Psoas muscle (tissue), 8 donors: ENCODE results near the gene RNU7-1. TPM values are rescaled to one million over a fixed set of nuclear protein-coding genes. Genes with fewer than 3 reads are reported as not detected.
A peak's percentile ranks its signal among the peaks of the same experiment; 100 is the strongest.
"Not testable (repeated sequence)": the region's sequence is repeated elsewhere in the genome, so short reads cannot be mapped to it uniquely, and the experiment has no call there.

Source experiments
- ATAC-seq, 4 donors: fragments of 200-7000 bp; cut with Tn5 transposase; one replicate each; pipeline ENCODE4 v1.9.1; 2020; ENCODE audit warnings: moderate library complexity in 3 of 4, mild to moderate bottlenecking in 2 of 4
- DNase-seq, 2 donors: peaks; one replicate each; pipeline ENCODE4 v3.0.0-alpha.2; 2020
- H3K27ac ChIP-seq: fragments of 200-600 bp; one replicate; pipeline ENCODE4 v1.8.0; 2022
- H3K27me3 ChIP-seq, 3 donors: fragments of 200-600 bp in 1 of 3; one replicate each; pipeline versions ENCODE4 v1.6.1 to v1.8.0; 2013 to 2022; ENCODE audit warnings: low read length in 2 of 3, mild to moderate bottlenecking in 2 of 3, moderate library complexity in 1 of 3; ENCODE audit not compliant: insufficient read depth in 3 of 3
- H3K36me3 ChIP-seq, 2 donors: fragments of 200-600 bp in 1 of 2; one replicate each; pipeline versions ENCODE4 v1.6.1 to v1.8.0; 2013 to 2022; ENCODE audit warnings: low read depth in 1 of 2, mild to moderate bottlenecking in 1 of 2, moderate library complexity in 1 of 2; ENCODE audit not compliant: insufficient read depth in 1 of 2
- H3K4me1 ChIP-seq: fragments of 200-600 bp; one replicate; pipeline ENCODE4 v1.8.0; 2022
- H3K4me3 ChIP-seq: fragments of 200-600 bp; one replicate; pipeline ENCODE4 v1.8.0; 2022; ENCODE audit warnings: mild to moderate bottlenecking
- H3K9me3 ChIP-seq: fragments of 200-600 bp; one replicate; pipeline ENCODE4 v1.8.0; 2022
- WGBS, 3 donors: extraction: QIAGEN DNeasy Blood & Tissue Kit; methylation state at CpG; one replicate each; pipeline versions ENCODE4 v1.1.6 to v1.1.7; 2013; 5-methylcytosine and 5-hydroxymethylcytosine counted together
- intact Hi-C, 2 donors: fragments of 100-400 bp; cut with DNase I; formaldehyde crosslinking; loops; one replicate each; pipeline versions ENCODE4 v1.11.0 to v1.14.2; 2022
- polyA plus RNA-seq, 3 donors: library from polyadenylated mRNA; stranded (reverse); fragments of 200-250 nt; gene quantifications; one replicate each; pipeline ENCODE4 v1.2.3, GENCODE V29; 2013
- total RNA-seq, 4 donors: library from RNA; stranded (reverse); fragmentation: NEBNext Ultra II Directional in 2 of 4; extraction: Animal tissue kit (Norgen Biotek cat#: 25700) in 2 of 4; gene quantifications; one replicate each; pipeline versions ENCODE4 v1.2.1 to v1.2.4, GENCODE V29; 2021 to 2023
- TF ChIP-seq, protein P1 (sequence below): fragments of 200-600 bp; IDR thresholded peaks from one replicate; pipeline ENCODE4 v1.8.0; 2022; ENCODE audit warnings: antibody characterized with exemption
- donor health status: healthy with polysubstance abuse.
- donor health status: DM: no; HTN: no; CAD: no; lungs with moderate emphysema.
- donor health status: Bipolar disorder and iron deficiency.
- donor health status: healthy.
- donor health status: DM: yes; HTN: yes; CAD: no.
- donor health status: DM: no; HTN: no; CAD: no.
- donor health status: DM: no; HTN: no; CAD: no.
- donor health status: DM: yes; HTN: yes; CAD: no.

RNU7-1 gene
- total and polyA plus RNA-seq, 7 donors = not detected

DNA sequence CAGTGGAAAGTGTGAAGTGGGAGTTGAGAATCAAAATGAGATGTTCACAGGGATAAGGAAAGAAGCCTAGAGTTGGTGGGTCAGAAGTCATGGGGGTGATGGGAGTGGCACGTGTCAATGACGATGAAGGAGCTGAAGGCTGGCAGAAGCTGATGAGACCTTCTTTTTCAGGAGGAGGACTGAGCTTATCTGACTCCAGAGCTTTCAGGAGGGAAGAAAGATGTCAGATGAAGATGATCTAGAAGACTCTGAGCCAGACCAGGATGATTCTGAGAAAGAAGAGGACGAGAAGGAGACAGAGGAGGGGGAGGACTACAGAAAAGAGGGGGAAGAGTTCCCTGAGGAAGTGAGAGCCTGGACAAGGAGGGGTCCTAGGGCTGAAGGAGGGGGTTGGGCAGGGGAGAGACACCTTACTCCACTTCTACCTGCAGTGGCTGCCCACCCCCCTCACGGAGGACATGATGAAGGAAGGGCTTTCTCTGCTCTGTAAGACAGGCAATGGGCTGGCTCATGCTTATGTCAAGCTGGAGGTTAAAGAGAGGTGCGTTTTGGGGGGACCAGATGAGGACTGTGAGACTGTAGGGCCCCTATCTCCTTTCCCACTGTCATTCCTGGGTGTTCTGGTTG lies 38.1 kb upstream of the RNU7-1 start:
- Histone ChIP-seq H3K4me1 (peaks cover 5% of the 10 kb centered on the region), H3K36me3 (peaks cover 0 to 22% of the 10 kb centered on the region in 2 donors), H3K4me3 (peak overlapping the region; percentile 91), H3K27ac (no peak overlapping the region), H3K27me3 (no peaks in the 10 kb centered on the region), H3K9me3 (no peaks in the 10 kb centered on the region)
- WGBS, 3 donors = 59 to 72% (median 61%) methylated on average over 5 of the region's 5 CpGs
- no peak for DNase-seq
- intact Hi-C loops = no loop called here
- no peak for ATAC-seq
- TF ChIP-seq, protein P1, sequence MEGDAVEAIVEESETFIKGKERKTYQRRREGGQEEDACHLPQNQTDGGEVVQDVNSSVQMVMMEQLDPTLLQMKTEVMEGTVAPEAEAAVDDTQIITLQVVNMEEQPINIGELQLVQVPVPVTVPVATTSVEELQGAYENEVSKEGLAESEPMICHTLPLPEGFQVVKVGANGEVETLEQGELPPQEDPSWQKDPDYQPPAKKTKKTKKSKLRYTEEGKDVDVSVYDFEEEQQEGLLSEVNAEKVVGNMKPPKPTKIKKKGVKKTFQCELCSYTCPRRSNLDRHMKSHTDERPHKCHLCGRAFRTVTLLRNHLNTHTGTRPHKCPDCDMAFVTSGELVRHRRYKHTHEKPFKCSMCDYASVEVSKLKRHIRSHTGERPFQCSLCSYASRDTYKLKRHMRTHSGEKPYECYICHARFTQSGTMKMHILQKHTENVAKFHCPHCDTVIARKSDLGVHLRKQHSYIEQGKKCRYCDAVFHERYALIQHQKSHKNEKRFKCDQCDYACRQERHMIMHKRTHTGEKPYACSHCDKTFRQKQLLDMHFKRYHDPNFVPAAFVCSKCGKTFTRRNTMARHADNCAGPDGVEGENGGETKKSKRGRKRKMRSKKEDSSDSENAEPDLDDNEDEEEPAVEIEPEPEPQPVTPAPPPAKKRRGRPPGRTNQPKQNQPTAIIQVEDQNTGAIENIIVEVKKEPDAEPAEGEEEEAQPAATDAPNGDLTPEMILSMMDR = no peak

DNA sequence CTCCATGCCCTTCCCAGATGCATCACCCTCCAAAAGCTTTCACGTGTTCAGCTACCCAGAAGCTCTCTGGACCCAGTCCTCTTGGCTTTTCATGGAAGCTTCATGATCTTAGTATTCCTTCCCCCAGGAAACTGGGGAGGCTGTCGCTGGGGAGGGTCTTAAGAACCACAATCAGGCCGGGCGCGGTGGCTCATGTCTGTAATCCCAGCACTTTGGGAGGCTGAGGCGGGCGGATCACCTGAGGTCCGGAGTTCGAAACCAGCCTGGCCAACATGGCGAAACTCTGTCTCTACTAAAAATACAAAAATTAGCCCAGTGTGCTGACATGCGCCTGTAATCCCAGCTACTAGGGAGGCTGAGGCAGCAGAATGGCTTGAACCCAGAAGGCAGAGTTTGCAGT lies 35.5 kb upstream of the RNU7-1 start:
- H3K27me3 ChIP-seq, intact Hi-C loops, ATAC-seq, H3K4me1 ChIP-seq, H3K27ac ChIP-seq, DNase-seq, H3K4me3 ChIP-seq, H3K9me3 ChIP-seq: not testable (repeated sequence)
- peaks cover 0 to 22% of the 10 kb centered on the region in 2 donors for H3K36me3 ChIP-seq
- WGBS, 3 donors = 92 to 95% (median 93%) methylated on average over 11 of the region's 11 CpGs

DNA sequence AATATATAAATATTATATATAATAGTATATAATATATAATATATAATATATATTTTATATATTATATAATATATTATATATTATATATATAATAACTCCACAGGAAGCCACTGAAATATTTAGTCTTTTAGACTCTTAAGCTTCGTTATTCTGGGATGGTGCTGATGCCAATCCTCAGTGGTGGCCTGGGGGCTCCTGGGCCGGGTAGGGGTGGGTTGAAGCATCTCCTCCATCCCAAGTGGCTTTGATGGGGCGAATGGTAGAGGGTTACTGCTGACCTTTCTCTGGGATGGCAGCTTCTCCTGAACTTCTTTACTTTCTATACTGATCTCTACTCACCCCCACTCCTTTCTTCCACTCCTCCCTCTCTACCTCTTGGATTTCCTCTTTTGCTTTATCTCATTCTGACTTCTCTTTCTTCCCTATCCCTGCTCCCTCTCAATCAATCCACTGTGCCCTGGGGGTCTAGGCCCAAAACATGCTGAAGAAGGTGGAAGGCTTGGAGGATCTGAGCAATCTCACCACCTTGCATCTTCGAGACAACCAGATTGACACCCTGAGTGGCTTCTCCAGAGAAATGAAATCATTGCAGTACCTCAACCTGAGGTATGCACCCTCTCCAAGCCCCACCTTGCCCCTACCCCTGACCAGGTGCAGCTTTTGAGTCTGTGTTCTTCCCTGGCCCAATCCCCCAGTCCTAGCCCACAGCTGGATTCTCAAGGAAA lies 34.0 kb upstream of the RNU7-1 start:
- Histone ChIP-seq H3K4me1 (no peaks in the 10 kb centered on the region), H3K9me3 (no peaks in the 10 kb centered on the region), H3K27me3 (peaks cover 0 to 13% (median under 1%) of the 10 kb centered on the region in 3 donors), H3K4me3 (no peak overlapping the region), H3K36me3 (peaks cover 0 to 22% of the 10 kb centered on the region in 2 donors), H3K27ac (no peak overlapping the region)
- no peak for ATAC-seq
- DNase-seq = no peak
- TF ChIP-seq, protein P1 = no peak
- WGBS, 3 donors = 72 to 93% (median 81%) methylated on average over 4 of the region's 4 CpGs
- intact Hi-C loops = no loop called here

DNA sequence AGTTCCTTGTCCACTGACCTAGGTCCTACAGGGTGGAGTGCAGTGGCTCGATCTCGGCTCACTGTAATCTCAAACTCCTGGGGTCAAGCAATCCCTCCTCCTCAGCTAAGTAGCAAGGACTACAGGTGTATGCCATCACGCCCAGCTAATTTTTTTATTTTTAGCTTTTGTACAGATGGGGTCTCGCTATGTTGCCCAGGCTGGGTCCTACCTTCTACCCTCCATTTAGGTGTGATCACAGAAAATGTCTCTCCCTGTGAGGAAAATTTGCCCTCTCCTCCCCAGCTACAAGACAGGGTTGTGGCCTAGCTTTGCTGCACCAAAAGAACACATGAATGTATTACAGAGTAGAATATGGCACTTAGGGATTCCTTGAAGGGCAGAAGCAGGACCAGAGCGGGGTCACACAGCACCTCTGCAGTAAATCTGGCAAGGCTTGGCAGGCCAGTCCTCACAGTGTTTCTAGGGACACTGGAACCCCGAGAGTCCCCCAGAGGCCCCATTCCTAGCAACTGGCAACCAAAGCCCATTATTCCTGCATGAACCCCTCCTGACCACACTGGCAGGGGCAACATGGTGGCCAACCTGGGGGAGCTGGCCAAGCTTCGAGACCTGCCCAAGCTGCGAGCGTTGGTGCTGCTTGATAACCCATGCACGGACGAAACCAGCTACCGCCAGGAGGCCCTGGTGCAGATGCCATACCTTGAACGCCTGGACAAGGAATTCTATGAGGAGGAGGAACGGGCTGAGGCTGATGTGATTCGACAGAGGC lies 31.3 kb upstream of the RNU7-1 start:
- ATAC-seq = no peak
- no peak overlapping the region for H3K27ac ChIP-seq
- 88 to 91% (median 89%) methylated on average over 15 of the region's 15 CpGs for WGBS, 3 donors

More for the DNA sequence above, 31.3 kb upstream of the RNU7-1 start:
- no peak overlapping the region for H3K4me3 ChIP-seq
- peaks cover 0 to 8% of the 10 kb centered on the region in 2 donors for H3K36me3 ChIP-seq
- H3K4me1 ChIP-seq = no peaks in the 10 kb centered on the region
- H3K27me3 ChIP-seq = peaks cover 0 to 20% (median 17%) of the 10 kb centered on the region in 3 donors
- no peak for DNase-seq
- TF ChIP-seq, protein P1 = no peak
- intact Hi-C loops = no loop called here
- no peaks in the 10 kb centered on the region for H3K9me3 ChIP-seq
